NB4 (cell line): ENCODE measurements around the gene CUEDC2.

Source experiments
- CTCF ChIP-seq: IDR thresholded peaks from one replicate; pipeline ENCODE4 v1.5.1; 2012; ENCODE audit warnings: low read depth, low read length
- MAX ChIP-seq: IDR thresholded peaks from 2 replicates; pipeline ENCODE4 v1.6.1; 2011; ENCODE audit warnings: low read depth, low read length
- POLR2A ChIP-seq: IDR thresholded peaks from 2 replicates; pipeline ENCODE4 v1.6.1; 2011; ENCODE audit warnings: mild to moderate bottlenecking; ENCODE audit not compliant: insufficient read length; ENCODE audit errors: extremely low read depth

- TF ChIP-seq CTCF (no peak), MAX (no peak), POLR2A (no peak)
Observed at GRCh38 chr10:102409604-102410428, 22.6 kb downstream of the CUEDC2 start.
